ENCODE results near the gene FADS2.

FADS2 gene

DNA sequence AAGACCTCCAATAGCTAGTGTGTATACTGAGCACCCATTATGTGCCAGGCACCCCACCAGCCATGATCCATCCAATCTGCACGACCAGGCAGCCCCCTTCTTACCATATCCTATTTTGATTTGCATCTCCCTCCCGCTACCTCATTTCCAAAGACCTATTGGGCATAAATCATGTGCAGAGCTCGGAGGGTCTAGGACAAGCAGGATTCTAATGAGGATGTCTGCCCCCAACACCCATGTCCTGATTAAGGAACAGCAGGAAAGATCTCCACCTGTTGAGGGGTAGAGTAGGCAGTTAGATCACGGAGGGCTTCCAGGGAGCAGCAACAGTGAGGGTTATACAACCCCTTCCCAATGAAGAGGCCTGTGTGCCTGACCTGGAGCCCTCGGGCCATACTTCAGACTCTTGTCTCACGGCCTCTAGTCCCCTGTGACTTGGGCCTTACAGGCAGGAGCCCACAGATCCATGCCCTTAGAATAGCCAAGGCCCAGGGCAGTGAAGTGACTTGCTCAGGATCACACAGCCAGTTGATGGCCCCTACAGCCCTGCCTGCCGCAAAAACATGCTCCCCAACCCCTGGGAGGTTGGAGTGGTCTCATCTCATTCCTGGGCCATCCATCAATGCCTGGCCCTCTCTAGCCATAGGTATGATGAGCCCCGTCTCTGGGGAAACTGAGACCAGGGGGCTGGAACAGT, 85.7 kb downstream of the FADS2 start:
- DNase-seq (ENCODE audit: low read depth, low spot score) = no peak
- no peak overlapping the region for H3K4me3 ChIP-seq (ENCODE audit: low read depth, low read length)
- POLR2A ChIA-PET = no interaction called here
- no peak for TF ChIP-seq CTCF (IDR thresholded peaks at IDR 0.05; ENCODE audit: insufficient read depth, low read length, missing control alignments)
- CTCF ChIA-PET = interaction anchor here (0.6 to 12.2 kb wide), 5 partner anchors 15 to 194 kb away, joined by 3 to 245 read pairs (median 4); partner anchors contain the start of gene BEST1

GRCh38 chr11:61914471-61915171, 86.5 kb downstream of the FADS2 start:
- no peak for DNase-seq (ENCODE audit: low read depth, low spot score)
- ChIA-PET POLR2A (interaction anchor here (0.7 kb wide), 1 partner anchor 99 kb away, joined by 3 read pairs; no protein-coding TSS in a partner anchor), CTCF (interaction anchor here (0.9 to 12.2 kb wide), 4 partner anchors 15 to 194 kb away, joined by 3 to 245 read pairs (median 18); partner anchors contain the start of gene BEST1)
- H3K4me3 ChIP-seq (ENCODE audit: low read depth, low read length) = no peak overlapping the region
- no peak for TF ChIP-seq CTCF (IDR thresholded peaks at IDR 0.05; ENCODE audit: insufficient read depth, low read length, missing control alignments)

- peak overlapping the region; percentile 58 for H3K4me3 ChIP-seq (ENCODE audit: low read depth, low read length)
- CTCF ChIA-PET = interaction anchor here (0.8 to 12.2 kb wide), 8 partner anchors 8 to 165 kb away, joined by 3 to 245 read pairs (median 3); partner anchors contain the start of gene BEST1
- POLR2A ChIA-PET = no interaction called here
Observed at GRCh38 chr11:61916737-61917333, 88.7 kb downstream of the FADS2 start.

More at GRCh38 chr11:61916737-61917333, 88.7 kb downstream of the FADS2 start:
- no peak for DNase-seq (ENCODE audit: low read depth, low spot score)
- TF ChIP-seq CTCF (IDR thresholded peaks at IDR 0.05; ENCODE audit: insufficient read depth, low read length, missing control alignments) = no peak

Data from AG04449 (cell line).